Caco-2 (cell line): ENCODE measurements around the gene ILRUN. TPM values are rescaled to one million over a fixed set of nuclear protein-coding genes. Genes with fewer than 3 reads are reported as not detected.

Experiments
- BruUV-seq: library from RNA; stranded (reverse); fragments of 400-500 nt; replicated peaks from 2 replicates; lab custom pipeline; 2021; lab: Mats Ljungman, UMichigan
- CTCF ChIA-PET: fragments of 300-600 bp; sonication (Branson Sonifier 250); formaldehyde crosslinking; loops from one replicate; lab custom pipeline; 2022; ENCODE audit warnings: antibody characterized with exemption; lab: Charles Lee
- POLR2A ChIA-PET: fragments of 300-600 bp; sonication (Branson Sonifier 250); formaldehyde crosslinking; loops from one replicate; lab custom pipeline; 2022; ENCODE audit warnings: antibody characterized with exemption; lab: Charles Lee
- DNase-seq, 2 experiments: peaks; one replicate each; pipeline versions ENCODE4 v3.0.0 to v3.0.0-alpha.2; 2020 to 2022
- H3K27me3 ChIP-seq: replicated peaks from 2 replicates; pipeline ENCODE4 v1.6.0; 2011; ENCODE audit warnings: low read length; ENCODE audit not compliant: control insufficient read depth, insufficient read depth
- H3K36me3 ChIP-seq: 2 replicates; pipeline ENCODE4 v1.5.1; 2011; ENCODE audit warnings: low read length; ENCODE audit not compliant: control insufficient read depth, insufficient read depth
- H3K4me1 ChIP-seq: fragments of 250-450 bp; sonication (Bioruptor Pico); 2 replicates; pipeline ENCODE4 v1.5.1; 2020; ENCODE audit warnings: mild to moderate bottlenecking
- H3K4me3 ChIP-seq: 2 replicates; pipeline ENCODE4 v1.5.1; 2011; ENCODE audit warnings: low read depth, mild to moderate bottlenecking, control low read depth, low read length
- H3K9me3 ChIP-seq: fragments of 250-450 bp; sonication (Bioruptor Pico); 2 replicates; pipeline ENCODE4 v1.5.1; 2020; ENCODE audit warnings: mild to moderate bottlenecking, moderate library complexity
- H3K27ac Mint-ChIP-seq: one replicate; pipeline ENCODE4 v1.8.0; 2022; ENCODE audit warnings: mixed read lengths; ENCODE audit not compliant: unreplicated experiment
- H3K27me3 Mint-ChIP-seq: one replicate; pipeline ENCODE4 v1.8.0; 2022; ENCODE audit warnings: mixed read lengths; ENCODE audit not compliant: insufficient read depth, unreplicated experiment
- H3K36me3 Mint-ChIP-seq: one replicate; pipeline ENCODE4 v1.8.0; 2022; ENCODE audit warnings: mild to moderate bottlenecking, mixed read lengths; ENCODE audit not compliant: insufficient read depth, unreplicated experiment
- H3K4me1 Mint-ChIP-seq: one replicate; pipeline ENCODE4 v1.8.0; 2022; ENCODE audit warnings: low read depth, mixed read lengths; ENCODE audit not compliant: unreplicated experiment
- H3K4me3 Mint-ChIP-seq: one replicate; pipeline ENCODE4 v1.8.0; 2022; ENCODE audit warnings: mild to moderate bottlenecking, moderate library complexity, mixed read lengths; ENCODE audit not compliant: unreplicated experiment
- H3K9me3 Mint-ChIP-seq: one replicate; pipeline ENCODE4 v1.8.0; 2022; ENCODE audit warnings: mixed read lengths; ENCODE audit not compliant: unreplicated experiment
- CTCF ChIP-seq, 2 experiments: fragments of 200-600 bp in 1 of 2; IDR thresholded peaks; 1 replicate in 1 of 2; 2 replicates in 1 of 2; pipeline versions ENCODE4 v1.5.1 to v1.8.0; 2011 to 2022; ENCODE audit warnings: antibody characterized with exemption in 1 of 2, control low read depth in 1 of 2, inconsistent platforms in 1 of 2, low read depth in 1 of 2, low read length in 1 of 2, mild to moderate bottlenecking in 1 of 2, moderate library complexity in 1 of 2; ENCODE audit not compliant: insufficient read depth in 1 of 2, severe bottlenecking in 1 of 2, unreplicated experiment in 1 of 2
- intact Hi-C: fragments of 100-400 bp; cut with micrococcal nuclease; formaldehyde crosslinking; loops from one replicate; pipeline ENCODE4 v1.10.0; 2022; ENCODE audit not compliant: unreplicated experiment
- total RNA-seq: library from RNA; stranded (reverse); gene quantifications from 2 replicates; pipeline ENCODE4 v1.2.3, GENCODE V29; 2022

Gene ILRUN
- total RNA-seq, 1 experiment from 2014 or later: 95.9 TPM

- Histone ChIP-seq H3K27me3 (no peaks in the 10 kb centered on the region), H3K4me1 (no peaks in the 10 kb centered on the region), H3K4me3 (no peak overlapping the region), H3K36me3 (no peaks in the 10 kb centered on the region), H3K9me3 (no peaks in the 10 kb centered on the region)
- BruUV-seq: no TSS peak
- TF ChIP-seq CTCF (IDR thresholded peaks at IDR 0.05; ENCODE audit: insufficient read depth in 1 of 2, low read depth in 1 of 2, low read length in 1 of 2, severe bottlenecking in 1 of 2, unreplicated experiment in 1 of 2): no peak
- H3K9me3 Mint-ChIP-seq: no peaks in the 10 kb centered on the region
- no peak overlapping the region for H3K27ac Mint-ChIP-seq
- H3K36me3 Mint-ChIP-seq: peaks cover 34% of the 10 kb centered on the region
- no peak overlapping the region for H3K4me3 Mint-ChIP-seq
- intact Hi-C loops: no loop called here
- H3K27me3 Mint-ChIP-seq: no peaks in the 10 kb centered on the region
- POLR2A ChIA-PET: no interaction called here
- CTCF ChIA-PET: no interaction called here
- no peak for DNase-seq
- peaks cover 13% of the 10 kb centered on the region for H3K4me1 Mint-ChIP-seq
These were observed 47.8 kb downstream of the ILRUN start for GRCh38 chr6:34648806-34649205.

Other genes starting within 250 kb of the ILRUN start
- gene PACSIN1, start 230.7 kb downstream of the ILRUN start, total RNA-seq: 3.4 and 3.7 TPM in 2 replicates
- 0.67 and 0.77 TPM in 2 replicates for gene SPDEF, start 140.4 kb downstream of the ILRUN start, total RNA-seq
- 168 and 189 TPM in 2 replicates for gene SNRPC, start 60.7 kb upstream of the ILRUN start, total RNA-seq
- 40.3 and 41.6 TPM in 2 replicates for gene BLTP3A, start 95.3 kb upstream of the ILRUN start, total RNA-seq
- 26.2 and 28.3 TPM in 2 replicates for gene TAF11, start 191.3 kb upstream of the ILRUN start, total RNA-seq
- 24.0 and 25.9 TPM in 2 replicates for gene ANKS1A, start 192.5 kb upstream of the ILRUN start, total RNA-seq